SK-N-DZ (cell line): Measurements from ENCODE around the gene FCAR.

Experiments used
- small RNA-seq, 2 experiments: library from RNA; depleted of rRNA; stranded (forward); fragments of <200 nt; gene quantifications; one replicate each; pipeline ENCODE3, GENCODE V24; 2014

Gene FCAR

Small RNA genes lying within 50 kb of the gene (small RNA-seq; reads per million reads assigned to genes)
- gene RNU6-222P: 0.16 to 0.31 reads per million in 2 experiments
